ENCODE measurements around the gene TEK. TPM values are rescaled to one million over a fixed set of nuclear protein-coding genes. Genes with fewer than 3 reads are reported as not detected.

Gene TEK
- total RNA-seq, 1 experiment from 2014 or later: not detected

DNA sequence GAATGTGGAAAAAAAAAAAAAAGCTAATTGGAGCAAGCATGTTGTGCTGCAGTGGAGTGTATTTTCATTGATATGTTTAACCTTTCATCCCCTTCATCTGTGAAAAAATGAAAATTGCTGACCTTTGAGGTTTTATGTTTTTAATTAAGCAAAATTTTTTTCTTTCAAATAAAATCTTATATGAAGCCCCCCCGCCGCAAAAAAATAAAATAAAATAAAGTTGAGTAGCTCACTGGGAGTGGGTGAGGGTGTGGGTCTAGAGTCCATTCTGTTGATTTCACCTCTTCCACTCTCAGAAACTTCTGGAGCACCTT is 43.3 kb downstream of the TEK start:
- Histone ChIP-seq H3K27me3 (ENCODE audit: low read length) (no peaks in the 10 kb centered on the region), H3K9me2 (replicated peaks; ENCODE audit: insufficient read depth, low read length) (no peaks in the 10 kb centered on the region), H3K4me2 (ENCODE audit: low read depth, low read length, poor library complexity, severe bottlenecking) (no peak overlapping the region), H3K27ac (ENCODE audit: low read length) (no peak overlapping the region), H3K4me3 (ENCODE audit: low read length) (no peak overlapping the region), H3K36me3 (ENCODE audit: insufficient read depth, low read length) (no peaks in the 10 kb centered on the region), H3K9ac (ENCODE audit: low read length) (no peak overlapping the region), H2AFZ (ENCODE audit: low read length) (no peak overlapping the region), H3K79me2 (ENCODE audit: low read length) (no peaks in the 10 kb centered on the region), H4K20me1 (ENCODE audit: insufficient read depth, low read depth, low read length) (no peaks in the 10 kb centered on the region), H3K9me3 (ENCODE audit: low read length) (no peaks in the 10 kb centered on the region), H3K4me1 (ENCODE audit: low read length) (no peaks in the 10 kb centered on the region)
- DNase-seq: no peak

DNA sequence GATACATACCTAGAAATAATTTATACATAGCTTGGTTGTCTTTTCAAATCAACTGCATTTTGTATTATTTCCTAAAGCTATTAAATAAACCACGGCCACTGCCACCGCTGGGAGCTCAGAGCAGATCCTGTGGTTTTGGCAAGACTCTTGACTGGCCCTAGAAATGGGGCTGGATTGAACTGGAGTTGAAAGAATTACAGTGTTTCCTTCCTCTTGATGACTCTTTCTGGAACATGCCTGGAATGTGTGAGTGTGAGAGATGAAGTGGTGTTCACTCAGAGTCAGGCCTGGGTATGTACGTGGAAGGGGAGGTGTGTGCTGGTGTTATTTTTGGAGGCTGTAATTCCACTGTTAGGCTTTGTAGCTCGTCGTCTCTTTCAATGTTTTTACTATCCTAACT is 45.9 kb downstream of the TEK start:
- no peak overlapping the region for H3K9ac ChIP-seq (ENCODE audit: low read length)
- H3K9me3 ChIP-seq (ENCODE audit: low read length): no peaks in the 10 kb centered on the region
- H3K27ac ChIP-seq (ENCODE audit: low read length): no peak overlapping the region

GRCh38 chr9:27157097-27157496 is 48.1 kb downstream of the TEK start:
- Histone ChIP-seq H3K79me2 (ENCODE audit: low read length) (no peaks in the 10 kb centered on the region), H3K27me3 (ENCODE audit: low read length) (no peaks in the 10 kb centered on the region), H3K4me3 (ENCODE audit: low read length) (no peak overlapping the region), H3K4me2 (ENCODE audit: low read depth, low read length, poor library complexity, severe bottlenecking) (no peak overlapping the region), H3K9me2 (replicated peaks; ENCODE audit: insufficient read depth, low read length) (no peaks in the 10 kb centered on the region), H3K4me1 (ENCODE audit: low read length) (no peaks in the 10 kb centered on the region), H3K9me3 (ENCODE audit: low read length) (no peaks in the 10 kb centered on the region), H2AFZ (ENCODE audit: low read length) (no peak overlapping the region), H3K36me3 (ENCODE audit: insufficient read depth, low read length) (no peaks in the 10 kb centered on the region), H3K9ac (ENCODE audit: low read length) (no peak overlapping the region), H3K27ac (ENCODE audit: low read length) (no peak overlapping the region), H4K20me1 (ENCODE audit: insufficient read depth, low read depth, low read length) (no peaks in the 10 kb centered on the region)
- DNase-seq: no peak

More for the DNA sequence above, 45.9 kb downstream of the TEK start:
- Histone ChIP-seq H3K4me1 (ENCODE audit: low read length) (no peaks in the 10 kb centered on the region), H3K27me3 (ENCODE audit: low read length) (no peaks in the 10 kb centered on the region), H3K36me3 (ENCODE audit: insufficient read depth, low read length) (no peaks in the 10 kb centered on the region), H3K79me2 (ENCODE audit: low read length) (no peaks in the 10 kb centered on the region), H3K9me2 (replicated peaks; ENCODE audit: insufficient read depth, low read length) (no peaks in the 10 kb centered on the region), H3K4me3 (ENCODE audit: low read length) (no peak overlapping the region), H4K20me1 (ENCODE audit: insufficient read depth, low read depth, low read length) (no peaks in the 10 kb centered on the region), H3K4me2 (ENCODE audit: low read depth, low read length, poor library complexity, severe bottlenecking) (no peak overlapping the region), H2AFZ (ENCODE audit: low read length) (no peak overlapping the region)
- DNase-seq: peak; percentile 19

DNA sequence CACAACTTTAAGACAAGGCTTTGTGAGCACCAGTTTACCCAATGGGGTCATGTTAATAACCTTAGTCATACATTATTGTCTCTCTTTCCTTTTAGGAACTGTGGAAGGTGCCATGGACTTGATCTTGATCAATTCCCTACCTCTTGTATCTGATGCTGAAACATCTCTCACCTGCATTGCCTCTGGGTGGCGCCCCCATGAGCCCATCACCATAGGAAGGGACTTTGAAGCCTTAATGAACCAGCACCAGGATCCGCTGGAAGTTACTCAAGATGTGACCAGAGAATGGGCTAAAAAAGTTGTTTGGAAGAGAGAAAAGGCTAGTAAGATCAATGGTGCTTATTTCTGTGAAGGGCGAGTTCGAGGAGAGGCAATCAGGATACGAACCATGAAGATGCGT is 48.7 kb downstream of the TEK start:
- H3K4me3 ChIP-seq (ENCODE audit: low read length): no peak overlapping the region
- H3K4me1 ChIP-seq (ENCODE audit: low read length): no peaks in the 10 kb centered on the region
- H3K9me2 ChIP-seq (replicated peaks; ENCODE audit: insufficient read depth, low read length): no peaks in the 10 kb centered on the region
- no peaks in the 10 kb centered on the region for H3K27me3 ChIP-seq (ENCODE audit: low read length)
- no peaks in the 10 kb centered on the region for H4K20me1 ChIP-seq (ENCODE audit: insufficient read depth, low read depth, low read length)
- no peak overlapping the region for H3K9ac ChIP-seq (ENCODE audit: low read length)
- no peak overlapping the region for H3K27ac ChIP-seq (ENCODE audit: low read length)
- DNase-seq: peak; percentile 14
- H3K4me2 ChIP-seq (ENCODE audit: low read depth, low read length, poor library complexity, severe bottlenecking): no peak overlapping the region
- no peaks in the 10 kb centered on the region for H3K79me2 ChIP-seq (ENCODE audit: low read length)
- H3K36me3 ChIP-seq (ENCODE audit: insufficient read depth, low read length): no peaks in the 10 kb centered on the region
- H2AFZ ChIP-seq (ENCODE audit: low read length): no peak overlapping the region
- no peaks in the 10 kb centered on the region for H3K9me3 ChIP-seq (ENCODE audit: low read length)

GRCh38 chr9:27160636-27161035 is 51.6 kb downstream of the TEK start:
- no peaks in the 10 kb centered on the region for H3K9me3 ChIP-seq (ENCODE audit: low read length)
- H3K36me3 ChIP-seq (ENCODE audit: insufficient read depth, low read length): no peaks in the 10 kb centered on the region
- no peaks in the 10 kb centered on the region for H3K79me2 ChIP-seq (ENCODE audit: low read length)
- H3K4me1 ChIP-seq (ENCODE audit: low read length): no peaks in the 10 kb centered on the region
- no peak overlapping the region for H3K4me2 ChIP-seq (ENCODE audit: low read depth, low read length, poor library complexity, severe bottlenecking)
- H3K4me3 ChIP-seq (ENCODE audit: low read length): no peak overlapping the region
- no peak overlapping the region for H3K27ac ChIP-seq (ENCODE audit: low read length)
- no peak overlapping the region for H2AFZ ChIP-seq (ENCODE audit: low read length)
- no peaks in the 10 kb centered on the region for H3K9me2 ChIP-seq (replicated peaks; ENCODE audit: insufficient read depth, low read length)
- DNase-seq: peak; percentile 34
- H3K9ac ChIP-seq (ENCODE audit: low read length): no peak overlapping the region
- H3K27me3 ChIP-seq (ENCODE audit: low read length): no peaks in the 10 kb centered on the region
- H4K20me1 ChIP-seq (ENCODE audit: insufficient read depth, low read depth, low read length): no peaks in the 10 kb centered on the region

DNA sequence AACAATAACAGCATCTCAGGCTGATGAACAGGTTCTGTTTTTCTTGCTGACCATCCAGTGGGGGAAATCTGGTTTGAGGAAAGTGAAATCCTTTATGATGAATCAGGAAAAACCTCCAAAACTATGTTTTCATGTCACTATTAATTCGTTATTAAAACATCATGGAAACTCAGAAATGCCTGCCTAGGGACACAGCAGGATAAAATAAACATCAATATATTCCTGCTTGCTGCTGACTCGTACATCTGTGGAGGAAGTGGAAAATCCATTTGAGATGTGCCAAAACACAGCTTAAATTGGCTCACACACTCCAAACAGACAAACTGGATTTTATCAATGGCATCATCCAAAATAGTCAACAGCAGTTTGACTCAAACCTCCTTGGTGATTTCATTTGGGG is 53.0 kb downstream of the TEK start:
- no peak overlapping the region for H3K27ac ChIP-seq (ENCODE audit: low read length)
- H3K4me2 ChIP-seq (ENCODE audit: low read depth, low read length, poor library complexity, severe bottlenecking): no peak overlapping the region
- H3K9me2 ChIP-seq (replicated peaks; ENCODE audit: insufficient read depth, low read length): no peaks in the 10 kb centered on the region
- H3K79me2 ChIP-seq (ENCODE audit: low read length): no peaks in the 10 kb centered on the region
- H3K36me3 ChIP-seq (ENCODE audit: insufficient read depth, low read length): no peaks in the 10 kb centered on the region
- H3K4me1 ChIP-seq (ENCODE audit: low read length): no peaks in the 10 kb centered on the region
- H3K9ac ChIP-seq (ENCODE audit: low read length): no peak overlapping the region
- H3K27me3 ChIP-seq (ENCODE audit: low read length): no peaks in the 10 kb centered on the region
- peak; percentile 21 for DNase-seq
- H2AFZ ChIP-seq (ENCODE audit: low read length): no peak overlapping the region
- H3K4me3 ChIP-seq (ENCODE audit: low read length): no peak overlapping the region
- H4K20me1 ChIP-seq (ENCODE audit: insufficient read depth, low read depth, low read length): no peaks in the 10 kb centered on the region
- no peaks in the 10 kb centered on the region for H3K9me3 ChIP-seq (ENCODE audit: low read length)

DNA sequence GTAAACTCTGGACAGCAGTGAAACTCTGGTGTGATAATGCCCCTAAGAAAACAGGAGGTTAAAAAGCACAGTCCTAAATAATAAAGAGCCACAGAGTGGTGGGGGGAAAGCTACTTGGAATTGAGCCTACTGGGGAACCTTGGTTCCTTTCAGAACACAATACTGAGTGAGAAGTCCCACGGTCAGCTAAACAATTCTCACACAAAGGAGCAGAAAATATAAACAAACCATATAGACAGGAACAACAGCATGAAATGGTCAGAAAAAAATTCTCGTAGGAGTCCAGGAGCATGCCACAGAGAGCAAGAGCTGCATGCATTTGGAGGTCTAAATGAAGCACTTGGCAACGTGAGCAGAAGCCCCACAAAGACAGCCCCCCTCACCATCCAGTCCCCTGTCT is 56.0 kb downstream of the TEK start:
- Histone ChIP-seq H3K79me2 (ENCODE audit: low read length) (no peaks in the 10 kb centered on the region), H3K36me3 (ENCODE audit: insufficient read depth, low read length) (no peaks in the 10 kb centered on the region), H3K27me3 (ENCODE audit: low read length) (no peaks in the 10 kb centered on the region), H3K9me3 (ENCODE audit: low read length) (no peaks in the 10 kb centered on the region), H3K9ac (ENCODE audit: low read length) (no peak overlapping the region), H3K9me2 (replicated peaks; ENCODE audit: insufficient read depth, low read length) (no peaks in the 10 kb centered on the region), H4K20me1 (ENCODE audit: insufficient read depth, low read depth, low read length) (no peaks in the 10 kb centered on the region), H3K4me2 (ENCODE audit: low read depth, low read length, poor library complexity, severe bottlenecking) (no peak overlapping the region), H3K4me1 (ENCODE audit: low read length) (no peaks in the 10 kb centered on the region), H3K27ac (ENCODE audit: low read length) (no peak overlapping the region), H2AFZ (ENCODE audit: low read length) (no peak overlapping the region), H3K4me3 (ENCODE audit: low read length) (no peak overlapping the region)
- no peak for DNase-seq

- no peak for DNase-seq
- no peaks in the 10 kb centered on the region for H3K9me2 ChIP-seq (replicated peaks; ENCODE audit: insufficient read depth, low read length)
- H3K4me1 ChIP-seq (ENCODE audit: low read length): no peaks in the 10 kb centered on the region
- no peaks in the 10 kb centered on the region for H4K20me1 ChIP-seq (ENCODE audit: insufficient read depth, low read depth, low read length)
- no peaks in the 10 kb centered on the region for H3K27me3 ChIP-seq (ENCODE audit: low read length)
- no peak overlapping the region for H2AFZ ChIP-seq (ENCODE audit: low read length)
- H3K9me3 ChIP-seq (ENCODE audit: low read length): no peaks in the 10 kb centered on the region
- H3K9ac ChIP-seq (ENCODE audit: low read length): no peak overlapping the region
- H3K36me3 ChIP-seq (ENCODE audit: insufficient read depth, low read length): no peaks in the 10 kb centered on the region
- no peak overlapping the region for H3K4me3 ChIP-seq (ENCODE audit: low read length)
- no peaks in the 10 kb centered on the region for H3K79me2 ChIP-seq (ENCODE audit: low read length)
- H3K4me2 ChIP-seq (ENCODE audit: low read depth, low read length, poor library complexity, severe bottlenecking): no peak overlapping the region
- H3K27ac ChIP-seq (ENCODE audit: low read length): no peak overlapping the region
These were observed 56.6 kb downstream of the TEK start for GRCh38 chr9:27165670-27166069.

DNA sequence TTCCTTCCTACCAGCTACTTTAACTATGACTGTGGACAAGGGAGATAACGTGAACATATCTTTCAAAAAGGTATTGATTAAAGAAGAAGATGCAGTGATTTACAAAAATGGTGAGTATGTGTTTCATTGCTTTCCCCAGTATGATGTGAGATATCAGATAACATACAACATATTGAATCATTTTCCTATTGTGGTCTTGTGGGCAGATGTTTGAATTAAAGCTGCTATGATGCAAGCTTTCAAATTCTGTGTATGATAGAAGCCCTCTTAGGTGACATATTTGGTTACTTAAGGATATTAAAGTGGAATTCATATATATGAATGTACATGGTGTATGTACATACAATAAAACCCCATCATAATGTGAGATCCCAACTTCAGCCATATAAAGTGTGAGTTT is 59.5 kb downstream of the TEK start:
- no peaks in the 10 kb centered on the region for H4K20me1 ChIP-seq (ENCODE audit: insufficient read depth, low read depth, low read length)
- H3K4me3 ChIP-seq (ENCODE audit: low read length): no peak overlapping the region
- no peak overlapping the region for H2AFZ ChIP-seq (ENCODE audit: low read length)

More for the DNA sequence above, 59.5 kb downstream of the TEK start:
- no peaks in the 10 kb centered on the region for H3K27me3 ChIP-seq (ENCODE audit: low read length)
- H3K9ac ChIP-seq (ENCODE audit: low read length): no peak overlapping the region
- no peaks in the 10 kb centered on the region for H3K4me1 ChIP-seq (ENCODE audit: low read length)
- H3K36me3 ChIP-seq (ENCODE audit: insufficient read depth, low read length): no peaks in the 10 kb centered on the region
- H3K27ac ChIP-seq (ENCODE audit: low read length): no peak overlapping the region
- no peaks in the 10 kb centered on the region for H3K9me3 ChIP-seq (ENCODE audit: low read length)
- no peaks in the 10 kb centered on the region for H3K9me2 ChIP-seq (replicated peaks; ENCODE audit: insufficient read depth, low read length)
- no peaks in the 10 kb centered on the region for H3K79me2 ChIP-seq (ENCODE audit: low read length)
- H3K4me2 ChIP-seq (ENCODE audit: low read depth, low read length, poor library complexity, severe bottlenecking): no peak overlapping the region
- no peak for DNase-seq

Measured in Karpas-422 (cell line).